Naive B cell (primary cell): Measurements from ENCODE around the gene GNPDA1. TPM values are rescaled to one million over a fixed set of nuclear protein-coding genes. Genes with fewer than 3 reads are reported as not detected.

ENCODE experiments used
- ATAC-seq, 2 donors: fragments of 150-1000 bp; cut with Tn5 transposase; 2 replicates each; pipeline ENCODE4 v1.10.0; 2021; ENCODE audit warnings: low read depth in 2 of 2, mild to moderate bottlenecking in 2 of 2, moderate library complexity in 2 of 2
- DNase-seq: peaks from one replicate; pipeline ENCODE4 v3.0.0; 2022
- H3K27ac Mint-ChIP-seq, 6 donors: one replicate each; pipeline ENCODE4 v1.8.0; 2020 to 2022; ENCODE audit warnings: mild to moderate bottlenecking in 6 of 6, mixed read lengths in 6 of 6, moderate library complexity in 5 of 6, inconsistent platforms in 2 of 6
- H3K27me3 Mint-ChIP-seq, 3 donors: one replicate each; pipeline ENCODE4 v1.8.0; 2021 to 2022; ENCODE audit warnings: mixed read lengths in 3 of 3, mild to moderate bottlenecking in 1 of 3
- H3K36me3 Mint-ChIP-seq, 2 donors: one replicate each; pipeline ENCODE4 v1.8.0; 2020 to 2022; ENCODE audit warnings: mixed read lengths in 2 of 2, inconsistent platforms in 1 of 2, mild to moderate bottlenecking in 1 of 2
- H3K4me1 Mint-ChIP-seq, 3 donors: one replicate each; pipeline ENCODE4 v1.8.0; 2020 to 2022; ENCODE audit warnings: mixed read lengths in 3 of 3, inconsistent platforms in 1 of 3, mild to moderate bottlenecking in 1 of 3, moderate library complexity in 1 of 3
- H3K4me3 Mint-ChIP-seq, 8 donors: one replicate each; pipeline ENCODE4 v1.8.0; 2020 to 2022; ENCODE audit warnings: mild to moderate bottlenecking in 8 of 8, mixed read lengths in 8 of 8, moderate library complexity in 8 of 8, inconsistent platforms in 2 of 8
- H3K9me3 Mint-ChIP-seq, 7 donors: one replicate each; pipeline ENCODE4 v1.8.0; 2020 to 2022; ENCODE audit warnings: mixed read lengths in 7 of 7, mild to moderate bottlenecking in 5 of 7, inconsistent platforms in 2 of 7, moderate library complexity in 1 of 7
- polyA plus RNA-seq, 6 donors: library from polyadenylated mRNA; unstranded; fragments of 300-500 nt; fragmentation: Illumina TruSeq; gene quantifications; one replicate each; pipeline ENCODE4 v1.2.3, GENCODE V29; 2021; ENCODE audit warnings: low read depth in 6 of 6

Gene GNPDA1
- polyA plus RNA-seq, 6 donors from 2014 or later = 4.5 to 9.9 (median 6.2) TPM

DNA sequence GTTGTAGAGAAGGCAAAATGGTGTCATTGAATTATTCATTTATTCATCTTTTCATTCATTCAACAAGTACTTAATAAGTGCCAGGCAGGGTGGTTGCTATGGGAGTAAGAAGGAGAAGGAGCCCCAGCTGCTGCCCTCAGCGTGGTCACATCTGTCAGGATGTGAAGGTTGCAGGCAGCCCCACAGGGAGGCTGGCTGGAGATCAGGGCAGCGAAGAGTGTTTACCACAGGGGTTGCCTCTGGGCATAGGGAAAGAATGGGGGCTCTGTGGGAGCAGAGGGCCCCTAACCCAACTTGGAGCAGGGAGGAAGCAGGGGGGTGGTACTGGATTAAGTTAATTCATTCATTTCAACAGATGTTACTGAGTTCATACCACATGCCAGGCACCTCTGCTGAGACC lies 60.8 kb downstream of the GNPDA1 start:
- ATAC-seq = no peak
- H3K27me3 Mint-ChIP-seq = peaks cover 0 to 7% (median 0%) of the 10 kb centered on the region in 3 donors
- H3K9me3 Mint-ChIP-seq = no peaks in the 10 kb centered on the region
- no peaks in the 10 kb centered on the region for H3K36me3 Mint-ChIP-seq
- peaks cover 4 to 7% (median 6%) of the 10 kb centered on the region in 3 donors for H3K4me1 Mint-ChIP-seq
- DNase-seq = no peak
- H3K27ac Mint-ChIP-seq = no peak overlapping the region
- H3K4me3 Mint-ChIP-seq = no peak overlapping the region

DNA sequence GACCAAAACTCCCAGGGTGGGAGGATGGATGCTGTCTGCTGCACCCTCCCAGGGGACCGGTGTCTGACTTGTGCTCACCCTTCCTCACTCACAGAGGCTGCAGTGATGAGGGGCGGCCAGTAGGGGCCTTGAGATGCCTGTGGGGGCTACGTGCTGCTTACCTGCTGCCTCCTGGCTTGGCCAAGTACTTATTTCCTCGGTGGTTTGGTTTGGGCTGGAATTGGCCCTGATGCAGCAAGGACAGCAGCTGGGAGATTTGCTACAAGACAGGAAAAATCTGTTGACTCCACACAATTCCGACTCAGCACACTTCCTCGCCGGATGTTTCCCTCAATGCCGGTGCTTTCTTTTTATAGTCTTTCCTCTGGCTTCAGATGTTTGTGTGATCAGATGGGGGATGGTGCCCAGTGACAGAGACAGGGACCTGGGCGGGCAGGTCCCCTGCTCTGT lies 61.5 kb downstream of the GNPDA1 start:
- peaks cover 4 to 7% (median 6%) of the 10 kb centered on the region in 3 donors for H3K4me1 Mint-ChIP-seq
- no peak overlapping the region for H3K27ac Mint-ChIP-seq
- peak overlapping the region in 1 of 8 donors; percentile 34 for H3K4me3 Mint-ChIP-seq
- DNase-seq (no peak), ATAC-seq (peak; percentile 76 to 82)
- H3K9me3 Mint-ChIP-seq = no peaks in the 10 kb centered on the region
- no peaks in the 10 kb centered on the region for H3K36me3 Mint-ChIP-seq
- peaks cover 0 to 7% (median 0%) of the 10 kb centered on the region in 3 donors for H3K27me3 Mint-ChIP-seq

Other genes with a start within 250 kb of the GNPDA1 start
- gene PCDH1, start 134.6 kb downstream of the GNPDA1 start, polyA plus RNA-seq = not detected
- 10 to 100 TPM; 39.1 to 51.1 (median 44.1) TPM for gene DELE1, start 89.2 kb downstream of the GNPDA1 start, polyA plus RNA-seq
- gene PCDH12, start 54.8 kb downstream of the GNPDA1 start, polyA plus RNA-seq = under 1 TPM in 5 of 6 donors, not detected in 1; 0.09 to 0.29 (median 0.20) TPM
- gene RNF14, start 43.9 kb downstream of the GNPDA1 start, polyA plus RNA-seq = 10 to 100 TPM; 19.8 to 38.6 (median 34.6) TPM
- 10 to 100 TPM; 11.8 to 21.1 (median 17.9) TPM for gene NDFIP1, start 95.8 kb upstream of the GNPDA1 start, polyA plus RNA-seq